Endodermal cell (in vitro differentiated cells): ENCODE data around the gene PEX7. TPM values are rescaled to one million over a fixed set of nuclear protein-coding genes. Genes with fewer than 3 reads are reported as not detected.

Experiments
- DNase-seq: peaks from one replicate; pipeline ENCODE4 v3.0.0-alpha.2; 2017
- H3K27ac ChIP-seq: 2 replicates; pipeline ENCODE4 v1.5.1; 2013; ENCODE audit warnings: mild to moderate bottlenecking, low read depth, low read length, moderate library complexity
- H3K27me3 ChIP-seq: 2 replicates; pipeline ENCODE4 v1.6.1; 2013; ENCODE audit warnings: mild to moderate bottlenecking, low read length, moderate library complexity; ENCODE audit not compliant: insufficient read depth, control insufficient read depth, poor library complexity, severe bottlenecking
- H3K36me3 ChIP-seq: 2 replicates; pipeline ENCODE4 v1.7.0; 2013; ENCODE audit warnings: mild to moderate bottlenecking, low read length, moderate library complexity; ENCODE audit not compliant: control insufficient read depth, insufficient read depth
- H3K4me1 ChIP-seq: one replicate; pipeline ENCODE4 v1.7.0; 2013; ENCODE audit warnings: low read length; ENCODE audit not compliant: control insufficient read depth, insufficient read depth
- H3K4me3 ChIP-seq: 2 replicates; pipeline ENCODE4 v1.5.1; 2013; ENCODE audit warnings: mild to moderate bottlenecking, low read length, moderate library complexity
- H3K9ac ChIP-seq: 2 replicates; pipeline ENCODE4 v1.6.1; 2013; ENCODE audit warnings: mild to moderate bottlenecking, low read length, moderate library complexity; ENCODE audit not compliant: poor library complexity, severe bottlenecking; ENCODE audit errors: extremely low read depth
- H3K9me3 ChIP-seq: 2 replicates; pipeline ENCODE4 v1.6.1; 2013; ENCODE audit warnings: mild to moderate bottlenecking, low read length, moderate library complexity; ENCODE audit not compliant: control insufficient read depth
- H3K27ac Mint-ChIP-seq: 2 replicates; pipeline ENCODE4 v1.8.0; 2020; ENCODE audit warnings: mixed read lengths
- H3K27me3 Mint-ChIP-seq: 2 replicates; pipeline ENCODE4 v1.8.0; 2021; ENCODE audit warnings: mild to moderate bottlenecking, mixed read lengths; ENCODE audit not compliant: insufficient read depth
- H3K36me3 Mint-ChIP-seq: 2 replicates; pipeline ENCODE4 v1.8.0; 2020; ENCODE audit warnings: low read depth, mixed read lengths
- H3K4me1 Mint-ChIP-seq: 2 replicates; pipeline ENCODE4 v1.8.0; 2020; ENCODE audit warnings: mixed read lengths
- H3K4me3 Mint-ChIP-seq: 2 replicates; pipeline ENCODE4 v1.8.0; 2020; ENCODE audit warnings: mild to moderate bottlenecking, moderate library complexity, mixed read lengths
- H3K9me3 Mint-ChIP-seq: 2 replicates; pipeline ENCODE4 v1.8.0; 2020; ENCODE audit warnings: mild to moderate bottlenecking, mixed read lengths
- WGBS, 2 experiments: methylation state at CpG; one replicate each; pipeline versions ENCODE4 v1.1.5 to v1.1.7; 2013; ENCODE audit warnings: missing lambda C conversion rate in 2 of 2, mixed read lengths in 1 of 2; ENCODE audit not compliant: insufficient coverage in 1 of 2, insufficient read length in 1 of 2; 5-methylcytosine and 5-hydroxymethylcytosine counted together
- total RNA-seq, 2 donors: library from RNA; stranded (reverse); fragmentation: NEBNext Ultra II Directional in 1 of 2; extraction: Animal tissue kit (Norgen Biotek cat#: 25700) in 1 of 2; gene quantifications; 2 replicates in 1 of 2; 3 replicates in 1 of 2; pipeline ENCODE4 v1.2.1, GENCODE V29; 2021
- TF ChIP-seq, protein P1 (sequence below): fragments of 200-600 bp; sonication (generic); conservative IDR thresholded peaks from 2 replicates; pipeline ENCODE4 v1.5.0; 2021; ENCODE audit warnings: antibody characterized with exemption, mild to moderate bottlenecking

PEX7 gene
- total RNA-seq, 2 donors from 2014 or later = 11.2 to 11.6 TPM

DNA sequence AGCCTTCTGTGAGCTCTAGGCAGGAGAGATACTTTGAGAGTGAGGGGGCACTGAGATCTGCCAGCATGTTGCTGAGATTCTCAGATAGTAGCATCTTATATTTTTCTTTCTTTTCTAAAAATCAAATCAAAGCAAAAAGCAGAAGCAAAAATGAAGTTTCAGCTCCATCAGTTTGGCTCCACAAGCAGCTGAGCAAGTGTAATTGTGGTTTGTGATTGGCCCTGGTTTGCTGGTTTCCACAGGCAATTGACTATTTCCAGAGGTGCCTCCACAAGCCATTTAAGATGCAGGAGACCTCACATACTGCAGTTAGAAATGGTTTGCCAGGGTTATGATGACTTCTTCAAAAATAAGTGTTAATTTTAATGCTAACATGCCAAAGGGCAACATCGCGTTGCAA lies 104.0 kb downstream of the PEX7 start:
- no peaks in the 10 kb centered on the region for H3K4me1 ChIP-seq
- no peak overlapping the region for H3K27ac ChIP-seq
- H3K9me3 ChIP-seq = no peaks in the 10 kb centered on the region
- peaks cover 38% of the 10 kb centered on the region for H3K27me3 ChIP-seq
- no peaks in the 10 kb centered on the region for H3K36me3 ChIP-seq
- TF ChIP-seq, protein P1, sequence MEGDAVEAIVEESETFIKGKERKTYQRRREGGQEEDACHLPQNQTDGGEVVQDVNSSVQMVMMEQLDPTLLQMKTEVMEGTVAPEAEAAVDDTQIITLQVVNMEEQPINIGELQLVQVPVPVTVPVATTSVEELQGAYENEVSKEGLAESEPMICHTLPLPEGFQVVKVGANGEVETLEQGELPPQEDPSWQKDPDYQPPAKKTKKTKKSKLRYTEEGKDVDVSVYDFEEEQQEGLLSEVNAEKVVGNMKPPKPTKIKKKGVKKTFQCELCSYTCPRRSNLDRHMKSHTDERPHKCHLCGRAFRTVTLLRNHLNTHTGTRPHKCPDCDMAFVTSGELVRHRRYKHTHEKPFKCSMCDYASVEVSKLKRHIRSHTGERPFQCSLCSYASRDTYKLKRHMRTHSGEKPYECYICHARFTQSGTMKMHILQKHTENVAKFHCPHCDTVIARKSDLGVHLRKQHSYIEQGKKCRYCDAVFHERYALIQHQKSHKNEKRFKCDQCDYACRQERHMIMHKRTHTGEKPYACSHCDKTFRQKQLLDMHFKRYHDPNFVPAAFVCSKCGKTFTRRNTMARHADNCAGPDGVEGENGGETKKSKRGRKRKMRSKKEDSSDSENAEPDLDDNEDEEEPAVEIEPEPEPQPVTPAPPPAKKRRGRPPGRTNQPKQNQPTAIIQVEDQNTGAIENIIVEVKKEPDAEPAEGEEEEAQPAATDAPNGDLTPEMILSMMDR = no peak
- Mint-ChIP-seq H3K36me3 (no peaks in the 10 kb centered on the region), H3K27me3 (peaks cover 48% of the 10 kb centered on the region), H3K4me1 (no peaks in the 10 kb centered on the region), H3K4me3 (no peak overlapping the region), H3K9me3 (no peaks in the 10 kb centered on the region), H3K27ac (no peak overlapping the region)
- no peak overlapping the region for H3K9ac ChIP-seq
- WGBS, 2 experiments = 95 to 100% methylated on average over 2 of the region's 2 CpGs
- no peak for DNase-seq
- no peak overlapping the region for H3K4me3 ChIP-seq

DNA sequence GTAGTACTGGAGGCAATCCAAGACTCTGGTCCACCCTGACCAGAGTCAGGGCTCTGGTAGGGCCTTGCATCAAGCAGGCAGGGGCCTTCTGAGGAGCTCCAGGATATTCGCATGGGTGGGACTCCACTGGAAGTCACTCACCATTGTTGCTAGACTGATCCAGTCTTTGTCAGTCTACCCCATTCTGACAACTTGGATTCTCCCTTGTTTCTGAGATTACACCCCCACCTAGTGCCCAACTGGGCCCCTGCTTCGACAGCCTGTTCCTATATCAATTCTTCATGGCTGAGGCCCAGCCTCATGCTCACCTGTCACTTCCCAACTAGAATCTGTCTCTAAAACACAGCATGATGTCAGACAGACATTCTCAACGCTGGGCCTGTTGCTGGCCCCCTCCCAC lies 104.9 kb downstream of the PEX7 start:
- Histone ChIP-seq H3K4me1 (no peaks in the 10 kb centered on the region), H3K4me3 (no peak overlapping the region), H3K27ac (no peak overlapping the region), H3K9me3 (no peaks in the 10 kb centered on the region), H3K9ac (no peak overlapping the region), H3K27me3 (peaks cover 29% of the 10 kb centered on the region), H3K36me3 (no peaks in the 10 kb centered on the region)
- TF ChIP-seq, protein P1 = peak; percentile 75
- no peak overlapping the region for H3K4me3 Mint-ChIP-seq
- H3K27ac Mint-ChIP-seq = no peak overlapping the region
- no peaks in the 10 kb centered on the region for H3K9me3 Mint-ChIP-seq
- H3K27me3 Mint-ChIP-seq = peaks cover 41% of the 10 kb centered on the region
- no peaks in the 10 kb centered on the region for H3K36me3 Mint-ChIP-seq
- 65 to 71% methylated on average over 3 of the region's 3 CpGs for WGBS, 2 experiments
- DNase-seq = peak; percentile 79
- H3K4me1 Mint-ChIP-seq = peaks cover under 1% of the 10 kb centered on the region

DNA sequence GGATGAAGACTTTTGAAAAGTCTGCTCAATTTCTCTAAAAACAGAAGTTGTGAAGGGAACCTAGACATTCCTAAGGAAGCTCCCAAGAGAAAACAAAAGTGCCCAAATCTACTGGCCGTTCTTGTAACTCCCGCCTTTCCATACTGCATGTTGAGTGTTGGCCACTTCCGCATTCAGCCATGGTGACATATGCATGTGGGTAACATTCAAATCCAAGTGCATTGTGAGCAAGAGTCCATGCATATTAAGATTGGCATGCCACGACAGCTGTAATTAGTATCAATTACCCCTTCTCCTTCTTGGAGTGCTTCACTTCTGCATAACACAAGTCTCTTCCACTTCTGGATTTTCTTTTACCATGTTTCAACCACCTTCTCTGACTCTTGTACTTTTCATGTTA lies 108.1 kb downstream of the PEX7 start:
- Mint-ChIP-seq H3K36me3 (no peaks in the 10 kb centered on the region), H3K27me3 (peaks cover 12% of the 10 kb centered on the region)
- 93 to 94% methylated on average over 4 of the region's 4 CpGs for WGBS, 2 experiments

More for the DNA sequence above, 108.1 kb downstream of the PEX7 start:
- Histone ChIP-seq H3K27me3 (no peaks in the 10 kb centered on the region), H3K4me1 (no peaks in the 10 kb centered on the region), H3K36me3 (no peaks in the 10 kb centered on the region), H3K4me3 (no peak overlapping the region), H3K9ac (no peak overlapping the region), H3K9me3 (no peaks in the 10 kb centered on the region), H3K27ac (no peak overlapping the region)
- no peak overlapping the region for H3K27ac Mint-ChIP-seq
- TF ChIP-seq, protein P1 = no peak
- H3K4me3 Mint-ChIP-seq = no peak overlapping the region
- no peak for DNase-seq
- no peaks in the 10 kb centered on the region for H3K9me3 Mint-ChIP-seq
- H3K4me1 Mint-ChIP-seq = peaks cover 2% of the 10 kb centered on the region
